ENCODE data around the gene TRIM22.

GRCh38 chr11:5698281-5698680, 8.7 kb downstream of the TRIM22 start:
- TF ChIP-seq NRF1 (conservative IDR thresholded peaks at IDR 0.05 in 1 of 2, IDR thresholded peaks at IDR 0.05 in 1 of 2) (no peak), NCOA2 (IDR thresholded peaks at IDR 0.05; ENCODE audit: partially characterized antibody in 2 of 2) (no peak), HINFP (tag; conservative IDR thresholded peaks at IDR 0.05; ENCODE audit: low read depth) (no peak), TBP (optimal IDR thresholded peaks at IDR 0.05; ENCODE audit: low read depth, low read length) (no peak), POLR2AphosphoS5 (IDR thresholded peaks at IDR 0.05; ENCODE audit: control insufficient read depth, insufficient read depth, low read depth, low read length) (no peak), JUNB (CRISPR knock-in tag; conservative IDR thresholded peaks at IDR 0.05) (no peak), SRSF9 (IDR thresholded peaks at IDR 0.05; ENCODE audit: borderline replicate concordance, low read depth, low read length) (no peak)

Measured in K562 (cell line).